Subcutaneous adipose tissue (tissue), 4 donors: ENCODE measurements around the gene PKP4. TPM values are rescaled to one million over a fixed set of nuclear protein-coding genes. Genes with fewer than 3 reads are reported as not detected.

Experiments used
- total RNA-seq, 4 donors: library from RNA; depleted of rRNA; stranded (reverse); fragments of >200 nt; gene quantifications; one replicate each; pipeline ENCODE4 v1.1.0, GENCODE V29; 2016
- TF ChIP-seq, protein P1 (sequence below): fragments of 450-650 bp; IDR thresholded peaks from one replicate; pipeline ENCODE4 v1.5.1; 2016; ENCODE audit warnings: low read depth, mild to moderate bottlenecking, control low read depth, antibody characterized with exemption, moderate library complexity

Gene PKP4
- total RNA-seq, 4 donors from 2014 or later: 29.6 to 90.6 (median 68.0) TPM

DNA sequence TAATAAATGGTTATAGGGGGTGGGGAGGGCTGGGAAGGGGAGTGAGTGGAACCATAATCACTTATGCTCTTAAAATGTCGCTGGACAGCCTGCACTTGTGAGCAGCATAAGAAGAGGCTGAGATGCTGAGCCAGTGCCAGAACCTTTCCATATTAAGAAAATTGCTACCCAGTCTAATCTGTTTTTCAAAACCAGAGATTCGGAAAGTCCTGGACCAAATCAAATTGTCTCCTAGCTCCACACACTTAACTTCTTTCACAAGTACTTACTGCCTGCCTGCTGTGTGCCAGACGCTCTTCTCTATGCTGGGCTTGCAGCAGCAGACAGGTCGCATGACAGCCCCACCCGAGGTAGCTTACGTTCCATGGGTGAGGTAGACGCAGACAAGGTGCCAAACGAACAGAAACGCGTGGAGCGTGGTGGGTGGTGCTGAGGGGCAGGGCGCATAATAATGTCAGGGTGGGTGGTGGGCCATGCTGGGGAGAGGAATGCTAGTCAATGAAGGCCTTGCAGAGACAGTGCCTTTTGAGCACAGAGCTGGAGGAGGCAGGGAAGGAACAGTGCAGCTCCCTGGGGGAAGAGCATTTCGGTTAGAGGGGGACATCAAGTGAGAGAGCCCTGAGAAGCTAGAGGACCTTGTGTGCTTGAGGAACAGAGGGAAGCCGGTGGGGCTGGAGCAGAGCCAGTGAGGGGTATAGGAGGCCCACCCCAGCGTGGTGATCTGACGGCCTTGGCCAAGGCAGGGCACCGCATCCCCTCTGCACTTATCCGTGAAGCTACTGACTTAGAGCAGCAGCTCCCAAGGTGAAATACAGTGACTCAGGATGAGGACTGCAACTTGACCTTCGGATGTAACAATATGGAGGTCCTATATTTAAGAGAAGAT lies 214.9 kb downstream of the PKP4 start:
- TF ChIP-seq, protein P1, sequence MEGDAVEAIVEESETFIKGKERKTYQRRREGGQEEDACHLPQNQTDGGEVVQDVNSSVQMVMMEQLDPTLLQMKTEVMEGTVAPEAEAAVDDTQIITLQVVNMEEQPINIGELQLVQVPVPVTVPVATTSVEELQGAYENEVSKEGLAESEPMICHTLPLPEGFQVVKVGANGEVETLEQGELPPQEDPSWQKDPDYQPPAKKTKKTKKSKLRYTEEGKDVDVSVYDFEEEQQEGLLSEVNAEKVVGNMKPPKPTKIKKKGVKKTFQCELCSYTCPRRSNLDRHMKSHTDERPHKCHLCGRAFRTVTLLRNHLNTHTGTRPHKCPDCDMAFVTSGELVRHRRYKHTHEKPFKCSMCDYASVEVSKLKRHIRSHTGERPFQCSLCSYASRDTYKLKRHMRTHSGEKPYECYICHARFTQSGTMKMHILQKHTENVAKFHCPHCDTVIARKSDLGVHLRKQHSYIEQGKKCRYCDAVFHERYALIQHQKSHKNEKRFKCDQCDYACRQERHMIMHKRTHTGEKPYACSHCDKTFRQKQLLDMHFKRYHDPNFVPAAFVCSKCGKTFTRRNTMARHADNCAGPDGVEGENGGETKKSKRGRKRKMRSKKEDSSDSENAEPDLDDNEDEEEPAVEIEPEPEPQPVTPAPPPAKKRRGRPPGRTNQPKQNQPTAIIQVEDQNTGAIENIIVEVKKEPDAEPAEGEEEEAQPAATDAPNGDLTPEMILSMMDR: no peak

DNA sequence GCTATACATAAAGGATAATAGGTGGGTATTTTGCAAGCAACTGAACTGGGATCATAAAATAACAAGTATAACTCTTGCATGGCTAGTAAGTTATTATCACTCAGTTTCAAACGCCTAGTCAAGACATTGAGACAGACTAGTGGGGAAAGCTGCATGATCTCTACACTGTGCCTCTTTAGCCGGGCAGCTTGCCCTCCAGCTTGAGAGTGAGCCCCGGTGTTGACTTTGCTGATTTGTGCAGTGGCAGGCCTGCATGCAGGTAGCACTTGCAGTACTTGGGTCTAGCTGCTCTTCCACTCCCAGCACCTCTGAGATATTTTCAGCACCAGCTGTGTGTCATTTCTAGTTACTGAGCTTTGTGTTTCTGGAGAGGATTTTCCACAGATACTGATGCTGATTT lies 219.5 kb downstream of the PKP4 start:
- TF ChIP-seq, protein P1: no peak

DNA sequence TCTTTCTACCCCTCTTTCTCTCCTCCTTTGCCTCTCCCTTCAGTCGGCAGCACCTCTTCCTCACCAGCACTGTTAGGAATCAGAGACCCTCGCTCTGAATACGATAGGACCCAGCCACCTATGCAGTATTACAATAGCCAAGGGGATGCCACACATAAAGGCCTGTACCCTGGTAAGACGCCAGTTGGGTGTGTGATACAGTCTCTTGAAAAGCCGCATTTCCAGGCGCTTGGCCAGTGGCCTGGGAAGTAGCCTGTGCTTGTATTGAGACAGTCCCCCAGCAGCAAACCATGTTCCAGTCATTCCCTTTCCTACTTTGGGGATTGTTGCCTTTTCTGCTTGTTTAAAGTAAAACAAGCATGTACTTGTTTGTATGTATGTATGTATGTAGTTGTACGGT lies 219.9 kb downstream of the PKP4 start:
- TF ChIP-seq, protein P1: no peak

DNA sequence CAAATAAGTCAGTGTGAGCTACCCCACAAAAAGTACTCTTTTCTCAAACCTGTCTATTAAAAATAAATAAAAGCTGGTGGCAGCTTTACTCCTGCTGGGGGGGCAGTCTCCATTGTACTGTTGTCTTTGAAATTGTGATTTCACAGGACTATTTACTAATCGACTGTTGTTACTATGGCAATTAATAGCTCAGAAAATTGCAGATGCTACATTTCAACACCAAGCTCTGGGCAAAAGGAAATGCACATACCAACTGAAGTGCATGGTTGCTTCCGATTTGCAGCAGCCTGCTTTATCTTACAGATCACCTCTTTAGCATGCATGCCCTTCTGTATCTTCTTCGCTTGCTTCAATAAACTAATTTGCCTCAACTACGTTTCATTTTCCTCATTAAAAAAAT lies 220.8 kb downstream of the PKP4 start:
- TF ChIP-seq, protein P1: no peak

DNA sequence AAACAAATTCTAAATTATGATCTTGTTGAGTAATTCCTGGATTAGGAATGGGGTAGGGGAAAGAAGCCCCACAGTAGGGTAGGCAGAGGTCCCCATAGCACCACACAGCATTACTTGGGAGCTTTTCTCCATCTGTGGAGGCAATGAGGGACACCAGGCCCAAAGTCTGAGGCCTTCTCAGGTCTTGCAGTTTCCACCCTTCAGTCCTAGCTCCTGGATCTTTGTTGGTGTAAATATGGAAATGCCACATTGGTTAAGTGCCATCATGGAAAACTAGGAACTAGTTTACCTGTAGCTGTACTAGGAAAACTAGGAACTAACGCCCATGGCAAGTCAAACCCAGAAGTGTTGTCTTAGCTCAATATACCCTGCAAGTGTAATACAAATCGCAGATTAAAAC lies 225.1 kb downstream of the PKP4 start:
- TF ChIP-seq, protein P1: no peak

DNA sequence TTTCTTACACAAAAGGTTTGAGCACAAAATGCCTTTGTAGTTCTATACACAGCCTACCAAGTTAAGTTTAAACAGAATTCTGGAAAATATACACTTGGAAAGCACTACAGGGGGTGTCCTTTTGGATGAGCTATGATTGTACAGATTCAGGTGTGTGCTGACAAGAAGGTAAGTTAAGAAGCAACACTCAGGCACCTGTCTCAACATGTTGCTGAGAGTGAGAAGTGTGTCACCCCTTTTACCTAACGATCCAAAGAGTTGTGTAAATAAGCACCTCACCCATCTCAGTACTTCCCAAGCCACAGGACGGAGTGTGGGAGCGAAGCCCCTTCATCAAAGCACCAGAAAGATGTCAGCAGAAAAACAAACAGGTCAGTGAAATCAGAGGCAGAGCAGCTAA lies 228.9 kb downstream of the PKP4 start:
- TF ChIP-seq, protein P1: no peak

DNA sequence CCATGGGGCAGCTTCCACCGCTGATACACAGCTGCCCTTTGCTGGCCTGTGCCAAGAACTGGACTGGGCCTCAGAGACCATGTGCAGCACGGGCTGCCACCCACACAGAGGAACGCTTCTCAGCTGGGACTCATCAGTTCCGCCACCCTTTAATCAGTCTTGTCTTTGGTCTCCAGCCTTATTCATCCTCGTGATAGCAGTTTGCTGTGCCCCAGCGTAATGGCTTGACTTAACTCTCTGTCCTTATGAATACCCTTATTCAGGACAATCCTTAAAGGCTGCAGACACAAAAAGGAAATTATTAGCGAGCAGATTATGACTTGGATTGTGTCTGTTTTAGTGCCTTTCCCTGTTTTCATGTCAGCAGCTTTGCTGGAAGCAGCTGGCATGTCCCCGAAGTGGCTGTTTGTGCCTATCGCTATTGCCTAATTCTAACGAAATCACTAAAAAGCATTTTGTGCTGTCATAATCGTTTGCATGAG lies 229.5 kb downstream of the PKP4 start:
- TF ChIP-seq, protein P1: no peak
